GM13976 (cell line): ENCODE results near the gene RPS6KL1.

Source experiments
- DNase-seq: peaks from one replicate; pipeline ENCODE4 v3.0.0; 2012; ENCODE audit warnings: low spot score
- in situ Hi-C: fragments of 300-500 bp; cut with MboI; formaldehyde crosslinking; loops from one replicate; pipeline ENCODE4 v1.12.0; 2022; ENCODE audit warnings: low sequenced_read_pairs, mixed read lengths, inconsistent platforms; ENCODE audit not compliant: unreplicated experiment
- TF ChIP-seq, protein P1 (sequence below): IDR thresholded peaks from 2 replicates; pipeline ENCODE4 v1.5.1; 2012; ENCODE audit warnings: borderline replicate concordance, mild to moderate bottlenecking; ENCODE audit not compliant: insufficient read depth; ENCODE audit errors: extremely low read depth, missing control alignments, control extremely low read depth

RPS6KL1 gene

DNA sequence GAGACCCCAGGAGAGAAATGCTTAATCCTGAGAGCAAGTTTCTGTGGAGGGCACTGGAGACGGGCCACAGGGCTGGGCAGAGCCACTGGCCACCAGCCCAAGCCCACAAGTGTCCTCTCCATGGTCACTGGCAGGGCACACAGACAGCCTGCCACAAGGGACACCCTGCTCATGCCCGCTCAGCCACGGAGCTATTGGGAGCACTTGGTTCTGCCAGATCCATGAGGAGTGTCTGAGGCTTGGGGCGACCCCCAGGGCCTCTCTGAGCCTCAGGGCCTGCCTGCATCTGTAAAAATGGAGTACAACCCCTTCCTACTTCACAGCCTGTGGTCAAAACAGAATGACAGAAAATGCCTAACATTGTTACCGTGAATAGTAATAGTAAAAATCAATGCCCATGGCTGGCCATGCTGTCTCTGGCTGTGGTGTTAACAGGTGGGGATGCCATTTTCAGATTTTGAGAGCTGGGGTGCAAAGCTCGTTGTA lies 29.2 kb upstream of the RPS6KL1 start:
- no peak for DNase-seq
- TF ChIP-seq, protein P1, sequence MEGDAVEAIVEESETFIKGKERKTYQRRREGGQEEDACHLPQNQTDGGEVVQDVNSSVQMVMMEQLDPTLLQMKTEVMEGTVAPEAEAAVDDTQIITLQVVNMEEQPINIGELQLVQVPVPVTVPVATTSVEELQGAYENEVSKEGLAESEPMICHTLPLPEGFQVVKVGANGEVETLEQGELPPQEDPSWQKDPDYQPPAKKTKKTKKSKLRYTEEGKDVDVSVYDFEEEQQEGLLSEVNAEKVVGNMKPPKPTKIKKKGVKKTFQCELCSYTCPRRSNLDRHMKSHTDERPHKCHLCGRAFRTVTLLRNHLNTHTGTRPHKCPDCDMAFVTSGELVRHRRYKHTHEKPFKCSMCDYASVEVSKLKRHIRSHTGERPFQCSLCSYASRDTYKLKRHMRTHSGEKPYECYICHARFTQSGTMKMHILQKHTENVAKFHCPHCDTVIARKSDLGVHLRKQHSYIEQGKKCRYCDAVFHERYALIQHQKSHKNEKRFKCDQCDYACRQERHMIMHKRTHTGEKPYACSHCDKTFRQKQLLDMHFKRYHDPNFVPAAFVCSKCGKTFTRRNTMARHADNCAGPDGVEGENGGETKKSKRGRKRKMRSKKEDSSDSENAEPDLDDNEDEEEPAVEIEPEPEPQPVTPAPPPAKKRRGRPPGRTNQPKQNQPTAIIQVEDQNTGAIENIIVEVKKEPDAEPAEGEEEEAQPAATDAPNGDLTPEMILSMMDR: no peak
- in situ Hi-C loops: no loop called here

DNA sequence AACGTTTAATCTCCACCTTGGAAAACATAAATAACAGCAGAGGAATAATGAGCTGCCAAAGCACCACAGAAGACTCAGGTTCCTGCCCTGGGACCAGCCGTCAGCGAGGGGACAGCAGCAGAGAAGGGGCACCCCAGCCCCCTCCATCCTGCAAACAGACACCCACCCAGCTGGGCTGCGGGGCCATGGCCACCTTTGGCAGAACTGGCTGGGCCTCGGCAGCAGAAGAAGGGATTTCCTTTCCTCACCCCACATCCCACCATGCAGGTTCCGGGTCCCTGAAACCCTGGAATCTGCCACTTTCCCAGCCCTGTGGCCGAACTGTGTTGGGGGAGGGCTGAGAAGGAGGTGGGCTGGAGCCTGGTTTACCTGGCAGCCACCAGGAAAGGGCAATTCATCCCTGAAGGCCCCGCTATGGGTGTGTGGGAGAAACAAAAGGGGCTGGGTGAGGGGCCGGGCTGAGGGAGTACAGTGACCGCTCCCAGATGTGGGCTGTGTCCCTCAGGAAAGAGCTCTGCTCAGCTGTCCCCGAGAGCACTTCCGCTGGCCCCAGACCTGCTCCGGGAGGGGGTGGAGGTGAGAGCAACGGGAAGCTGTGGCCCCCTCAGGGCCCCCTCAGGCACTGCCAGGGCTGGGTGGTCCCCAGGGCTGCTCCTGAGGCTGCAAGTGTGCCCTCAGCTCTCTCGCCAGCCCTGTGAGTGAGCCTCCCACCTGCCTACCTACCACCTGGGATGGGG lies 28.6 kb upstream of the RPS6KL1 start:
- in situ Hi-C loops: no loop called here
- TF ChIP-seq, protein P1: no peak
- no peak for DNase-seq

DNA sequence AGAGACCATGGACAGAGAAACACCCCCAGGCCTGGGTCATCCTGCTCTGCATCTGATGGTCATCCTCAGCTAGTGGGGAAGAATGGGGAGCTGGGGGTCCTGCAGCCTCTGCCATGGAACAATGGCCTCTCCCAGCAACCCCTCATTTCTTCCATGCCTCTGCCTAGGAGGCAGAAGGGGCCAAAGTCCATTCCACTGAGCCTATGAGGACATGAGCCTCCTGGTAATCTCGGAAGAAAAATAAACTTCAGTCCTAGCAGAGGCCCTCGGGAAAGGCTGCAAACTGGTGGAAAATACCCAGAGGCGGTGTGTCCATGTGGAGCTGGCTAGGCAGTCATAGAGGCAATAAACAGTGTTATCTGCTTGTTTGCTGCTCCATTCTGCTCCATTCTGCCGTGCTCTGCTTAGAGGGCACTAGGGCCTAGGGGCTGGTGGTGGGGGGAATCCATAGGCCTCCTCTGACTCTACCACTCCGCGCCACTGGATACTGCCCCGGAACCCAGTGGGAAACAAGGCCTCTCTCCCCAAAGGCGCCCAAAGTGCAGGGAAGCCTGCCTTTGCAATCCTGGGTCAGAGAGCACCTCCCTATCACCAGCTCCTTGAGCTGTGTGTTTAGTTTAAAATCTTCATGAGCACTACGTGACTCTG lies 27.9 kb upstream of the RPS6KL1 start:
- DNase-seq: no peak
- TF ChIP-seq, protein P1: no peak
- in situ Hi-C loops: no loop called here

DNA sequence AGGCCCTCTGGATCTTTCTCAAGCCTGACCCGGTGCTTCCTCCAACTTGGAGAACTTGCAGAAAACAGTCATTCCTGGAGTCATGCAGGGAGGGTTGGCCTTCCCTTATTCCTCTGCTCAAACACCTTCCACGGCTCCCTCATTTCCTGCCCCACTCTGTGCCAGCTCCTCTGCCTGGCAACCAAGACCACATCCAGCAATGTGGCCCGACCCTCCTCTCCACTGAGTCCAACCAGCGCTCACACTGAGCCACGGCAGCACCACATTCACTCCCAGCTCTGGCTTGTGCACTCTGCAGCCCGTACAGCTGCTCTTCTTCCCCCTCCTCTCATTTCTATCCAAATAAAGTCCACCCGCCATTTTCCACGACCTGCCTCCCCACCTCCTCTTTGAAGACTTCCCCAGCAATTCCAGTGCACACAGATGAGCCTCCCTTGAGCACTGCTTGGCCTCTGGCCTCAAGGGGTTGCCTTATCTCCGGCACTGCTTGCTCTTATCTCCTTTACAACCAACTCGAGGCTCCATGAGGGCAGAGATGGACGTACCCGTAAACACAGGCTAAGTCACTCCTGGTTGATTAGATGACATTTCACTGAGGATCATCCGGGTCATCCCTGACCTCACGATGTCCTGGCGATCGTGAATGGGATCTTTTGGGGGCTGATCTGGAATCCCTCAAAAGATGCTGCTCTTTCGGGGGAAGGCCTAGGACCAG lies 27.0 kb upstream of the RPS6KL1 start:
- no peak for DNase-seq
- TF ChIP-seq, protein P1: no peak
- in situ Hi-C loops: no loop called here

DNA sequence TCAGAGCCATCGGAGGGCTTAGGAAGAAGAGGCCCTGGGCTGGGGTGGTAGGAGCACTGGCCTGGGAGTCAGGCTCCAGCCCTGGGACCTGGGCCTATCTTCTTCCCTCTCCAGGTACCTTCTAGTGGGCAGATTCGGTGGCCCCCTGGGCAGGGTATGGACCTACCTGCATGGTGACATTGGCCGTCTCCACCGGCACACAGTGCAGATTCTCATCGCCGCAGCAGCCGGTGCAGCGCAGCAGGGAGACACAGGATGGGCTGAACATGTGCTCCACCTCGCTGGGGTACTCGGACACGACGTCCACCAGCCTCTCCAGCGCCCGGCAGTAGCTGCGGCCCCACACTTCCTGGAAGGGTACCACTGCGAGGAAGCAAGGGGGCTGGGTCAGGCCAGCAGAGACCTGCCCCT lies 26.1 kb upstream of the RPS6KL1 start:
- TF ChIP-seq, protein P1: no peak
- in situ Hi-C loops: no loop called here

More for the DNA sequence above, 26.1 kb upstream of the RPS6KL1 start:
- DNase-seq: peak; percentile 24
